ENCODE measurements around the gene ANP32E. TPM values are rescaled to one million over a fixed set of nuclear protein-coding genes. Genes with fewer than 3 reads are reported as not detected.

Gene ANP32E
- total and polyA plus RNA-seq, 2 of the 8 experiments (the other 6 are each of a cell fraction or from before 2014, with no cell fraction given): 20.7 to 123 TPM

DNA sequence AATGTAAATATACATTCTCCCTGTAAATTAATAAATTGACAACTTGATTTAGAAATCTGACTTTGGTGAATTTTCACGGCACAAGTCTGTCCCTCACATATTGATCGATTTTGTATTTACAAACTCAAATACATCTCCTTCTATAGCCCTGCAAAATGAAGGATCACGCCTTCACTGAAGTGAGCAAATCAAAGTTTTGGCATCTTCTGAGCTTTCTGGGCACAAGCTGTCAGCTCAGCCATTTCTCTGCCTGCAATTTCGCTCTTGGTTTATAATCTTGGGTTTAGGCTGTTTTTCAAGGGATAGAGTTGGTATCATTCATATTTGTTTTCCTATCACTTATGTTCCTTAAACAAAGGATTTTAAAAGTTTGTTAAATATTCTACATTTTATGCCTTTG, 25.8 kb downstream of the ANP32E start:
- Histone ChIP-seq H2BK15ac (ENCODE audit: low read length) (no peak overlapping the region), H4K20me1 (replicated peaks in 1 of 2; ENCODE audit: control insufficient read depth in 1 of 2, insufficient read depth in 2 of 2, low read length in 2 of 2) (no peaks in the 10 kb centered on the region), H3K23me2 (ENCODE audit: low read depth, low read length) (peaks cover 4% of the 10 kb centered on the region; the same call in 1 of the 2 replicates), H2AK5ac (ENCODE audit: low read depth, low read length) (no peak overlapping the region), H3K36me3 (ENCODE audit: control insufficient read depth in 2 of 4, insufficient read depth in 4 of 4, low read length in 3 of 4) (no peaks in the 10 kb centered on the region), H3K9ac (replicated peaks in 1 of 4; ENCODE audit: extremely low read depth in 1 of 4, low read depth in 3 of 4, low read length in 3 of 4) (no peak overlapping the region), H2BK5ac (ENCODE audit: low read depth, low read length) (no peak overlapping the region), H3K4me3 (ENCODE audit: extremely low read depth in 1 of 4, insufficient read depth in 2 of 4, low read depth in 3 of 4, low read length in 4 of 4) (no peak overlapping the region), H2BK120ac (replicated peaks; ENCODE audit: low read depth, low read length) (no peak overlapping the region), H3K27ac (ENCODE audit: low read depth, low read length) (no peak overlapping the region), H2BK12ac (ENCODE audit: low read depth, low read length) (no peak overlapping the region), H4K91ac (replicated peaks; ENCODE audit: insufficient read length, low read length) (no peak overlapping the region), H3K27me3 (replicated peaks in 1 of 4; ENCODE audit: control insufficient read depth in 3 of 4, extremely low read depth in 1 of 4, insufficient read depth in 3 of 4, low read length in 3 of 4) (no peaks in the 10 kb centered on the region), H3K4me1 (replicated peaks in 1 of 4; ENCODE audit: control insufficient read depth in 3 of 4, insufficient read depth in 4 of 4, low read length in 3 of 4) (peaks cover 0 to 3% (median 0%) of the 10 kb centered on the region in 4 experiments; a peak in 3 of 7 replicates), H3K4ac (replicated peaks; ENCODE audit: insufficient read length, low read depth, low read length) (no peak overlapping the region), H3K9me3 (ENCODE audit: insufficient read depth in 2 of 2, low read depth in 1 of 2, low read length in 1 of 2) (no peaks in the 10 kb centered on the region), H3K18ac (ENCODE audit: extremely low read depth, low read length) (no peak overlapping the region), H4K5ac (ENCODE audit: insufficient read length, low read depth, low read length) (no peak overlapping the region), H3K14ac (ENCODE audit: insufficient read length) (no peak overlapping the region), H3K56ac (replicated peaks; ENCODE audit: insufficient read length, low read depth, low read length) (no peak overlapping the region), H2BK20ac (ENCODE audit: low read length) (no peak overlapping the region), H3K4me2 (ENCODE audit: insufficient read depth in 1 of 2, low read depth in 2 of 2, low read length in 2 of 2) (no peak overlapping the region), H3K79me2 (ENCODE audit: control insufficient read depth in 1 of 2, insufficient read depth in 2 of 2, low read length in 2 of 2) (no peaks in the 10 kb centered on the region), H3K79me1 (ENCODE audit: low read depth, low read length) (no peaks in the 10 kb centered on the region), H3K23ac (ENCODE audit: insufficient read length) (no peak overlapping the region), H4K8ac (ENCODE audit: extremely low read depth, insufficient read depth, low read length) (no peak overlapping the region), H2AFZ (ENCODE audit: low read length) (no peak overlapping the region)
- DNase-seq (ENCODE audit: low read depth in 1 of 2, low spot score in 2 of 2) (no peak), FAIRE-seq (no peak)
- CTCF ChIA-PET (ENCODE audit: partially characterized antibody): interaction anchor here (0.9 to 1.1 kb wide), 2 partner anchors 23 to 53 kb away, joined by 3 to 5 read pairs; no protein-coding TSS in a partner anchor
- WGBS, 2 experiments (ENCODE audit: extremely low coverage in 1 of 2, insufficient coverage in 1 of 2, insufficient read length in 1 of 2, insufficient replicate concordance in 2 of 2, low coverage in 1 of 2, low lambda C conversion rate in 2 of 2, missing lambda C conversion rate in 1 of 2): 87% methylated on average over 4 of the region's 4 CpGs; no CpG with 5 or more reads in 1 of the 2 experiments
- TF ChIP-seq BCL11A (IDR thresholded peaks at IDR 0.05; ENCODE audit: low read depth in 2 of 2, low read length in 2 of 2) (no peak), ATF2 (IDR thresholded peaks at IDR 0.05; ENCODE audit: low read length) (no peak), KDM1A (IDR thresholded peaks at IDR 0.05; ENCODE audit: borderline replicate concordance, low read length) (no peak)
- TF ChIP-seq, protein P1, sequence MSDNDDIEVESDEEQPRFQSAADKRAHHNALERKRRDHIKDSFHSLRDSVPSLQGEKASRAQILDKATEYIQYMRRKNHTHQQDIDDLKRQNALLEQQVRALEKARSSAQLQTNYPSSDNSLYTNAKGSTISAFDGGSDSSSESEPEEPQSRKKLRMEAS (IDR thresholded peaks at IDR 0.05): no peak
- POLR2A ChIA-PET (ENCODE audit: partially characterized antibody): interaction anchor here (0.6 to 1.5 kb wide), 2 partner anchors 23 to 39 kb away, joined by 3 read pairs; no protein-coding TSS in a partner anchor

Measured in H1 (cell line).